ENCODE data around the gene DNAAF5. TPM values are rescaled to one million over a fixed set of nuclear protein-coding genes. Genes with fewer than 3 reads are reported as not detected.

The DNAAF5 gene
- polyA plus RNA-seq, 1 experiment = 12.6 TPM

- TF ChIP-seq CTCF (IDR thresholded peaks at IDR 0.05; ENCODE audit: low read depth, low read length) = no peak
- no peak for DNase-seq (ENCODE audit: low read depth, low spot score)
- no peak overlapping the region for H3K4me3 ChIP-seq (ENCODE audit: low read depth, low read length)
- ChIA-PET POLR2A (no interaction called here), CTCF (no interaction called here)
- no peak overlapping the region for H3K27ac ChIP-seq (ENCODE audit: low read depth, low read length)
- peaks cover 3% of the 10 kb centered on the region for H3K9me3 ChIP-seq (ENCODE audit: control insufficient read depth, insufficient read depth, low read length)
- no peaks in the 10 kb centered on the region for H3K27me3 ChIP-seq (ENCODE audit: control insufficient read depth, insufficient read depth, low read length)
Observed at GRCh38 chr7:738723-739454, 12.4 kb downstream of the DNAAF5 start.

DNA sequence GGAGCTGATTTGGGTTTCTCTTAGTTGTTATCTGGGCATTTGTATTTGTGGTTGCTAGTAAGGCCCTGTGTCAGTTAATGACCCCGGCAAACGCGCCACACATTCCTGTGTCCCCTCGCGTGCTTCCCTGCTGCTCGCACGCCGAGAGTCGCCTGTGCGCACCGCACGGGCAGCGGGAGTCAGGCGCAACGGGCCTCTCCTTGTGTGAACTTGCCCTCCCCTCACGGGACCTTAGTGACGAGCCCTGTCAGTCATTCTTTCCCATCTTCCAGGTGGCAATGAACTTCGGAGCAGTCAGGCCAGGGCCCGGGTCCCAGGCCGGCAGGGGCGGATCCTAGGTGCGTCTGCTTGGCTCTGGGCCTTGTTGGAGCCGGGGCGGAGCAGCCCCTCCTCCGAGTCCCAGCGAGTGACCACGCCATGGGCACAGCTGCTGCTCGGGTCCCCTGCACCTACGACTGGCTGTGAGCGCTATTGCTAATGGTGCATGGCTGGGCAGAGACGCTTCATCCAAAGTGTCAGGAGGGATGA is 13.0 kb downstream of the DNAAF5 start:
- H3K4me3 ChIP-seq (ENCODE audit: low read depth, low read length) = no peak overlapping the region
- H3K9me3 ChIP-seq (ENCODE audit: control insufficient read depth, insufficient read depth, low read length) = peaks cover 3% of the 10 kb centered on the region
- no peak for TF ChIP-seq CTCF (IDR thresholded peaks at IDR 0.05; ENCODE audit: low read depth, low read length)
- H3K27ac ChIP-seq (ENCODE audit: low read depth, low read length) = no peak overlapping the region
- ChIA-PET CTCF (no interaction called here), POLR2A (no interaction called here)
- no peaks in the 10 kb centered on the region for H3K27me3 ChIP-seq (ENCODE audit: control insufficient read depth, insufficient read depth, low read length)
- DNase-seq (ENCODE audit: low read depth, low spot score) = no peak

DNA sequence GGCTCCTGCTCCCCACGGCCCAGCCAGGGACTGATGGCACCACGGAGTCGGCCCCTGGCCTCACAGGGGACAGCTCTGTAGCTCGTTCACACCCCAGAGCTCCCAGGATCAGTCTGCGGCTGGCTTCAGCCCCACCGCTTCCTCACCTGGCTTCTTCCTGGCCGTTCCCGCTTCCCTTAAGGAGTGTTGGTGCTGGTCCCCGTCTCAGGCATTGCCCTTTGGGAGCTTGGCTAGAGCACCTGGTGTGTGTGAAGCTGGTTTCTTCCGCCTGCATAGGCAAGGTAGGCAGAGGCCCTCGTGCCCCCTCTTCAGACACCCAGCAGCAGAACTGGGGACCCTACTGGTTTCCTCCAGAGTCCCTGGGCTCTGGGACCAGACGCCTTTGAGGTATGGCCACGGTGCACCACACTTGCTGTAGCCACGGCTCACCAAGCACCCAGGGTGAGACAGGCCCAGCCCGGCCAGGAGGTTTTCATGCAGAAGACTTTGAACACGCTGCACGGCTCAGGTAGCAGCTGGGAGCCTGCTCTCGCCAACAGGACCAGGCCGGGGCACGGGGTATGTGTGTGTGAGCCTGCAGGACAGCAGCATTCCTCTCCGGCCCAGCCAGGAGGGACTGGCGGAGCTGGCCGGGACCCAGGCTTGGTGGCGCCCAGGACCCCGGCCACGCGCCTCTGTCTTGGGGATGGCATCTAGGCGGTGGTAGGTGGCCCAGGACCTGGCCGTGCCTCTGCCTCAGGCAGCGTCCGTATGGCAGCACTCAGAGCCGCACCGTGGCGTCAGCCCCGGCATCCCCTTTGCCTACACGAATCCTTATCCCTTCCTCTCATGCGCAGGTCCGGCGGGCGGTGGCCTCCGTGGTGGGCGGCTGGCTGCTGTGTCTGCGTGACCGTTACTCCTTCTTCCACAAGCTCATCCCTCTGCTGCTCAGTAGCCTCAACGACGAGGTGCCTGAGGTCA is 13.8 kb downstream of the DNAAF5 start:
- H3K27me3 ChIP-seq (ENCODE audit: control insufficient read depth, insufficient read depth, low read length) = no peaks in the 10 kb centered on the region
- H3K27ac ChIP-seq (ENCODE audit: low read depth, low read length) = no peak overlapping the region
- H3K9me3 ChIP-seq (ENCODE audit: control insufficient read depth, insufficient read depth, low read length) = peaks cover 5% of the 10 kb centered on the region
- H3K4me3 ChIP-seq (ENCODE audit: low read depth, low read length) = no peak overlapping the region
- no peak for DNase-seq (ENCODE audit: low read depth, low spot score)
- ChIA-PET POLR2A (no interaction called here), CTCF (no interaction called here)
- TF ChIP-seq CTCF (IDR thresholded peaks at IDR 0.05; ENCODE audit: low read depth, low read length) = no peak

DNA sequence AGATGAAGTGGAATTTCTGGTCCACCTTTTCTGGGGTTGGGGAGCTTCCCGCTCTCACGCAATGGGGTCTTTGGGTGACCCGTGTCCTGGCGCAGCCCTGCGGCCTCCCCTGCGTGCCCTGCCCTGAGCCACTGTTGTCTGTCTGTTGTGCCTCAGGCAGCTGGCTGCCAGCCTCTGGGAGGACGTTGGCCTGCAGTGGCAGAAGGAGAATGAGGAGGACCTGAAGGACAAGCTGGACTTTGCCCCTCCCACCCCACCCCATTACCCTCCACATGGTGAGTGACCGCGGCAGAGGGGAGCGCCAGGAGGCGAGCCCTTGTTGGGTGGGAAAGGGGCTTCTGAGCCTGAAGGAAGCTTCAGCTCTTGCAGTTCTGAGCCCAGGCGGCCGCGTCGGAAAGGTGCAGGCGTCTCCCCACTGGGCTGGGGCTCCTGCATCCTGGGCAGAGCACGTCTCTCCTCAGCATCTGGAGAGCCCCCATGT is 14.7 kb downstream of the DNAAF5 start:
- no peak overlapping the region for H3K27ac ChIP-seq (ENCODE audit: low read depth, low read length)
- no peak for DNase-seq (ENCODE audit: low read depth, low spot score)
- no peak overlapping the region for H3K4me3 ChIP-seq (ENCODE audit: low read depth, low read length)
- CTCF ChIA-PET = interaction anchor here (0.9 kb wide), 1 partner anchor 9 kb away, joined by 3 read pairs; no protein-coding TSS in a partner anchor
- no peak for TF ChIP-seq CTCF (IDR thresholded peaks at IDR 0.05; ENCODE audit: low read depth, low read length)
- POLR2A ChIA-PET = no interaction called here
- peaks cover 5% of the 10 kb centered on the region; the same call in 1 of the 2 replicates for H3K9me3 ChIP-seq (ENCODE audit: control insufficient read depth, insufficient read depth, low read length)
- H3K27me3 ChIP-seq (ENCODE audit: control insufficient read depth, insufficient read depth, low read length) = no peaks in the 10 kb centered on the region

Data from AG04450 (cell line).